Measurements from ENCODE around the gene FBRS. TPM values are rescaled to one million over a fixed set of nuclear protein-coding genes. Genes with fewer than 3 reads are reported as not detected.
"Not testable (repeated sequence)": the region's sequence is repeated elsewhere in the genome, so short reads cannot be mapped to it uniquely, and the experiment has no call there.

FBRS gene
- total and polyA plus RNA-seq, 2 donors (not counting 1 experiment from before 2014, with no cell fraction given), result 5.5 to 20.8 TPM

- Histone ChIP-seq H3K27ac (ENCODE audit: insufficient read depth, low read length) (no peak overlapping the region), H3K4me2 (ENCODE audit: extremely low read depth, insufficient read depth, low read length) (peak overlapping the region; percentile 25), H3K27me3 (ENCODE audit: control insufficient read depth, insufficient read depth, low read length) (no peaks in the 10 kb centered on the region), H2AFZ (ENCODE audit: low read length) (peak overlapping the region; percentile 68), H3K4me1 (ENCODE audit: control insufficient read depth, extremely low read depth, insufficient read depth, low read length) (no peaks in the 10 kb centered on the region), H3K9ac (ENCODE audit: insufficient read depth, low read length) (no peak overlapping the region), H4K20me1 (ENCODE audit: control insufficient read depth, extremely low read depth, insufficient read depth, low read length) (no peaks in the 10 kb centered on the region), H3K4me3 (replicated peaks in 1 of 4; ENCODE audit: control extremely low read depth in 1 of 4, insufficient read depth in 1 of 4, low read depth in 3 of 4, low read length in 4 of 4) (no peak overlapping the region), H3K36me3 (ENCODE audit: control insufficient read depth, insufficient read depth, low read length) (no peaks in the 10 kb centered on the region), H3K9me3 (ENCODE audit: control insufficient read depth, insufficient read depth, low read depth, low read length) (no peaks in the 10 kb centered on the region), H3K79me2 (ENCODE audit: control insufficient read depth, insufficient read depth, low read length) (no peaks in the 10 kb centered on the region)
- DNase-seq (ENCODE audit: low read depth in 2 of 2), result peak; percentile 43 to 81
- TF ChIP-seq CTCF (conservative IDR thresholded peaks at IDR 0.05 in 1 of 2, IDR thresholded peaks at IDR 0.05 in 1 of 2; ENCODE audit: low read depth in 1 of 2, low read length in 2 of 2) (peak; percentile 90 to 98), EZH2 (IDR thresholded peaks at IDR 0.05; ENCODE audit: low read length, missing control alignments) (no peak)
These were observed 29.3 kb upstream of the FBRS start for GRCh38 chr16:30628628-30629540.

- H3K4me1 ChIP-seq (ENCODE audit: control insufficient read depth, extremely low read depth, insufficient read depth, low read length); H4K20me1 ChIP-seq (ENCODE audit: control insufficient read depth, extremely low read depth, insufficient read depth, low read length); H3K9ac ChIP-seq (ENCODE audit: insufficient read depth, low read length); H3K79me2 ChIP-seq (ENCODE audit: control insufficient read depth, insufficient read depth, low read length); H3K36me3 ChIP-seq (ENCODE audit: control insufficient read depth, insufficient read depth, low read length); H2AFZ ChIP-seq (ENCODE audit: low read length); H3K4me2 ChIP-seq (ENCODE audit: extremely low read depth, insufficient read depth, low read length); H3K9me3 ChIP-seq (ENCODE audit: control insufficient read depth, insufficient read depth, low read depth, low read length); H3K27ac ChIP-seq (ENCODE audit: insufficient read depth, low read length); H3K4me3 ChIP-seq (replicated peaks in 1 of 4; ENCODE audit: control extremely low read depth in 1 of 4, insufficient read depth in 1 of 4, low read depth in 3 of 4, low read length in 4 of 4); DNase-seq (ENCODE audit: low read depth in 2 of 2); H3K27me3 ChIP-seq (ENCODE audit: control insufficient read depth, insufficient read depth, low read length): not testable (repeated sequence)
These were observed 25.8 kb upstream of the FBRS start for GRCh38 chr16:30632454-30632853.

GRCh38 chr16:30633526-30633925 is 24.7 kb upstream of the FBRS start:
- DNase-seq (ENCODE audit: low read depth in 2 of 2), result no peak
- TF ChIP-seq EZH2 (IDR thresholded peaks at IDR 0.05; ENCODE audit: low read length, missing control alignments) (no peak), CTCF (conservative IDR thresholded peaks at IDR 0.05 in 1 of 2, IDR thresholded peaks at IDR 0.05 in 1 of 2; ENCODE audit: low read depth in 1 of 2, low read length in 2 of 2) (no peak)
- peaks cover 2% of the 10 kb centered on the region for H3K4me1 ChIP-seq (ENCODE audit: control insufficient read depth, extremely low read depth, insufficient read depth, low read length)
- peak overlapping the region; percentile 58 for H3K4me2 ChIP-seq (ENCODE audit: extremely low read depth, insufficient read depth, low read length)
- no peak overlapping the region for H2AFZ ChIP-seq (ENCODE audit: low read length)
- peak overlapping the region; percentile 71 to 90 (median 77) for H3K4me3 ChIP-seq (replicated peaks in 1 of 4; ENCODE audit: control extremely low read depth in 1 of 4, insufficient read depth in 1 of 4, low read depth in 3 of 4, low read length in 4 of 4)
- no peaks in the 10 kb centered on the region for H3K36me3 ChIP-seq (ENCODE audit: control insufficient read depth, insufficient read depth, low read length)
- no peaks in the 10 kb centered on the region for H3K79me2 ChIP-seq (ENCODE audit: control insufficient read depth, insufficient read depth, low read length)
- no peaks in the 10 kb centered on the region for H3K27me3 ChIP-seq (ENCODE audit: control insufficient read depth, insufficient read depth, low read length)
- no peak overlapping the region for H3K9ac ChIP-seq (ENCODE audit: insufficient read depth, low read length)
- H3K9me3 ChIP-seq (ENCODE audit: control insufficient read depth, insufficient read depth, low read depth, low read length), result no peaks in the 10 kb centered on the region
- no peaks in the 10 kb centered on the region for H4K20me1 ChIP-seq (ENCODE audit: control insufficient read depth, extremely low read depth, insufficient read depth, low read length)
- H3K27ac ChIP-seq (ENCODE audit: insufficient read depth, low read length), result peak overlapping the region; percentile 87

Measured in fibroblast of lung (primary cell).